Activated CD8-positive, alpha-beta memory T cell treated with anti-CD3 and anti-CD28 coated beads, Interleukin-2, amount 50 U/mL, for 48 hours (primary cell): ENCODE measurements around the gene PEA15.

Experiments used
- DNase-seq: peaks from one replicate; pipeline ENCODE4 v3.0.0-alpha.2; 2020

PEA15 gene, protein sequence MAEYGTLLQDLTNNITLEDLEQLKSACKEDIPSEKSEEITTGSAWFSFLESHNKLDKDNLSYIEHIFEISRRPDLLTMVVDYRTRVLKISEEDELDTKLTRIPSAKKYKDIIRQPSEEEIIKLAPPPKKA

GRCh38 chr1:160205242-160206035 lies at the start of gene PEA15:
Gene PEA15, plus strand, starts transcription at chr1:160205384. Its CDS starts 6,161 bp downstream, at chr1:160211545.
- DNase-seq: peak; percentile 85

- DNase-seq: no peak
Measured at GRCh38 chr1:160156361-160156760, 48.8 kb upstream of the PEA15 start.

- no peak for DNase-seq
Measured at GRCh38 chr1:160157174-160157573, 48.0 kb upstream of the PEA15 start.

DNA sequence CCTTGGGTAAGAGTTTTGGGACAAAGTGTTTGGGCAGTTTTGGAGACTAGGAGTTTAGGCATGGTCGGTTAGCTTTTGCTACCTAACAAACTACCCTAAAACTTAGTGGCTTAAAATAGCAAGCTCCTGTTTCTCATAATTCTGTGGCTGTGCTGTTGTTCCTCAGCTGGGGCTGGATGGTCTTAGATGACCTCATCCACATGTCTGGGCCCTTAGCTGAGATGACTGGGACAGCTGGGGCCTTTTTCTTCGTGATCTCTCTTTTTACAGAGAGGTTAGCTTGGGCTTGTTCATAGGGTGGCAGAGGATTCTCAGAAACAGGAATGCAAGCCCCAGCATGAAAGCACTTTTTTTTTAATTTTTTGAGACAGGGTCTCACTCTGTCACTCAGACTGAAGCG lies 47.2 kb upstream of the PEA15 start:
- DNase-seq: no peak

DNA sequence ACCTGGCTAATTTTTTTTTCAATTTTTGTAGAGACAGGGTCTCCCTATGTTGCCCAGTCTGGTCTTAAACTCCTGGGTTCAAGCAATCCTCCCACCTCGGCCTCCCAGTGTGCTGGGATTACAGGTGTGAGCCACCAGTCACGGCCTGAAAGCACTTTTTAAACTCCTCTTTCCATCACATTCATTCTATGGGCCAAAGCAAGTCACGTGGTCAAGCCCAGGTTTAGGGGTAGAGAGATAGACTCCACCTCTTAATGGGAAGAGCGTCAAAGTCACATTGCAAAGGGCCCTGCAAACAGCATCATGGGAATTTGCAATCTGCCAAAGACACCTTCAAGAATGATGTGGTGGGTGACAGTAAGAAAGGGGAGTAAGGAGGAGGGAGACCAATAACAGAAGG lies 46.6 kb upstream of the PEA15 start:
- DNase-seq: no peak

GRCh38 chr1:160159846-160160245 lies 45.3 kb upstream of the PEA15 start:
- no peak for DNase-seq

- no peak for DNase-seq
Measured at GRCh38 chr1:160161965-160162705, 43.0 kb upstream of the PEA15 start.

GRCh38 chr1:160162931-160163330 lies 42.3 kb upstream of the PEA15 start:
- no peak for DNase-seq

GRCh38 chr1:160163615-160164014 lies 41.6 kb upstream of the PEA15 start:
- DNase-seq: no peak

GRCh38 chr1:160164121-160164520 lies 41.1 kb upstream of the PEA15 start:
- DNase-seq: no peak

DNA sequence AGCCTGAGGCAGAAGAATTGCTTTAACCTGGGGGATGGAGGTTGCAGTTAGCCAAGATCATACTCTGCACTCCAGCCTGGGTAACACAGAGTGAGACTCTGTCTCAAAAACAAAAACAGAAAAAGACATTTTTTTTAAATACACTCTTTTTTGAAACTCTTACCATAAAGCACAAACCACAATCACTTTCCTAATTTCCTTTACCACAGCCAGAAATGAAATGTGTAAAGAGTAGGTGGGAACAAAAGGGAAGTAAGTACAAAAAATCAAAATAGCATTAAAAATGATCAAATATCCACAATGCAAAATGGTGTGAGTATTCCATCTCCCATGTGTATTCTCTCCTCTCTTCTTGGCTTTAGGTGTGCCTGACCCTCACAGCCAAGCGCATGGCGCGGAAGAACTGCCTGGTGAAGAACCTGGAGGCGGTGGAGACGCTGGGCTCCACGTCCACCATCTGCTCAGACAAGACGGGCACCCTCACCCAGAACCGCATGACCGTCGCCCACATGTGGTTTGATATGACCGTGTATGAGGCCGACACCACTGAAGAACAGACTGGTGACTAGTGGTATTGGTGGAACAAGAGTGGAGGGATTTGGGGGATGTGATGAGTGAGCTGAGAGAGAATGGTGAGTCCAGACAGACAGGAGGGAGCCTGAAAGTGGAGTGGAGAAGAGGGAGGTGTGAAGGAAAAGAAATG lies 38.9 kb upstream of the PEA15 start:
- DNase-seq: no peak

GRCh38 chr1:160167056-160167455 lies 38.1 kb upstream of the PEA15 start:
- no peak for DNase-seq

- DNase-seq: no peak
Measured at GRCh38 chr1:160167580-160167979, 37.6 kb upstream of the PEA15 start.

- DNase-seq: no peak
Measured at GRCh38 chr1:160168016-160168415, 37.2 kb upstream of the PEA15 start.

GRCh38 chr1:160168609-160169369 lies 36.4 kb upstream of the PEA15 start:
- DNase-seq: no peak

- no peak for DNase-seq
Measured at GRCh38 chr1:160169553-160170399, 35.4 kb upstream of the PEA15 start.

DNA sequence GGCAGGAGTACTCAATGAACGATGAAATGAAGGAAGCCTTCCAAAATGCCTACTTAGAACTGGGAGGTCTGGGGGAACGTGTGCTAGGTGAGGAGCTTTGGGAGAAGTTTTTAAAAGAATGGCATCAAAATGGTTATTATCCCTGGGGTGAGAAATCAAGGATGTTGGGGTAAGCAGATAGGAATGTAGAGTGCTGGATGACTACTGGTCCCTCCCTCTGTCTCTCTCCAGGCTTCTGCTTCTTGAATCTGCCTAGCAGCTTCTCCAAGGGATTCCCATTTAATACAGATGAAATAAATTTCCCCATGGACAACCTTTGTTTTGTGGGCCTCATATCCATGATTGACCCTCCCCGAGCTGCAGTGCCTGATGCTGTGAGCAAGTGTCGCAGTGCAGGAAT lies 33.8 kb upstream of the PEA15 start:
- no peak for DNase-seq

- DNase-seq: no peak
Measured at GRCh38 chr1:160171980-160172379, 33.2 kb upstream of the PEA15 start.

- no peak for DNase-seq
Measured at GRCh38 chr1:160177231-160177630, 28.0 kb upstream of the PEA15 start.

DNA sequence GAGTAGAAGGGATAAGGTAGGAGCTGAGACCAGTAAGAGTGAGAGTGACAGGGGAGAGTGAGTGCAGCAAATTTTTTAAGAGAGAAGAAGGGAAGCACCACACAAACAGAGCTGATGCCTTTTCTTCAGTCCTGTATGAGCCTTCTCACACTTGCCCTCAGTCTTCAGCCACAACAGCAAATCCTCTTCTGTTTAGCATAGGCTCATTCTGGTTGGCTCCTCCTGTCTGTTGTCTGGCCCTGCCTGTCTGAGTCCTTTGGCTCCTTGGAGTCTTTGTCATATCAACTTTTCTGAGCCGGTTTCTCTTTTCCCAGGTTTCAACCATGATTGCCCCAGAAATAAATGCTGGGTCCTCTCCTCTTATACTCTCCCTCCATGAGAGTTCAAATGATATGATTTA lies 27.5 kb upstream of the PEA15 start:
- DNase-seq: no peak

DNA sequence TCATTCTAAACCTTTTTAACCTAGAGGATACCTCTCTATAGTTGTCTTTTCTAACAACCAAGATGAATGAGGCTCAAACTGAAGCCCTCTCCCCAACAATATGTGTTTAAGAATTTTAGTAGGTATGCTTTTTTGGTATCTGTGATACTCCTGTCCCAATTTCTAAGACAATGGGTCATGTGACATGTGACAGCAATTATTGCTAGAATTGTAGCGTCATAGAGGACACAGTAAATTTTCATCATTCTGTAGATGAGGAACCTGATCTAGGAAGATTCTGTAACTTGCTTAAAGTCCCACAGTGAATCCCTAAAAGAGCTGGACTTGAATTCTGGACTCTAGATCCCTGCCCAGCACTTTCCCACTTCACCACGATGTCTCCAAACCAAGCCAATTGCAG lies 26.5 kb upstream of the PEA15 start:
- DNase-seq: no peak

GRCh38 chr1:160179336-160179735 lies 25.8 kb upstream of the PEA15 start:
- DNase-seq: no peak
